ENCODE results near the gene KCTD5. TPM values are rescaled to one million over a fixed set of nuclear protein-coding genes. Genes with fewer than 3 reads are reported as not detected.

The KCTD5 gene
- total and polyA plus RNA-seq, 9 of the 15 experiments (the other 6 are each of a cell fraction or from before 2014, with no cell fraction given) = 0.73 to 58.3 (median 32.3) TPM

- TF ChIP-seq, protein P1, sequence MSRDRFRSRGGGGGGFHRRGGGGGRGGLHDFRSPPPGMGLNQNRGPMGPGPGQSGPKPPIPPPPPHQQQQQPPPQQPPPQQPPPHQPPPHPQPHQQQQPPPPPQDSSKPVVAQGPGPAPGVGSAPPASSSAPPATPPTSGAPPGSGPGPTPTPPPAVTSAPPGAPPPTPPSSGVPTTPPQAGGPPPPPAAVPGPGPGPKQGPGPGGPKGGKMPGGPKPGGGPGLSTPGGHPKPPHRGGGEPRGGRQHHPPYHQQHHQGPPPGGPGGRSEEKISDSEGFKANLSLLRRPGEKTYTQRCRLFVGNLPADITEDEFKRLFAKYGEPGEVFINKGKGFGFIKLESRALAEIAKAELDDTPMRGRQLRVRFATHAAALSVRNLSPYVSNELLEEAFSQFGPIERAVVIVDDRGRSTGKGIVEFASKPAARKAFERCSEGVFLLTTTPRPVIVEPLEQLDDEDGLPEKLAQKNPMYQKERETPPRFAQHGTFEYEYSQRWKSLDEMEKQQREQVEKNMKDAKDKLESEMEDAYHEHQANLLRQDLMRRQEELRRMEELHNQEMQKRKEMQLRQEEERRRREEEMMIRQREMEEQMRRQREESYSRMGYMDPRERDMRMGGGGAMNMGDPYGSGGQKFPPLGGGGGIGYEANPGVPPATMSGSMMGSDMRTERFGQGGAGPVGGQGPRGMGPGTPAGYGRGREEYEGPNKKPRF (IDR thresholded peaks at IDR 0.05; ENCODE audit: low read depth, low read length) = no peak
- TF ChIP-seq ETV1 (tag; conservative IDR thresholded peaks at IDR 0.05; ENCODE audit: low read depth) (peak; percentile 35; the same call in 1 of the 2 replicates), SMARCE1 (IDR thresholded peaks at IDR 0.05) (no peak), ZNF274 (IDR thresholded peaks at IDR 0.05; ENCODE audit: borderline replicate concordance, low read depth, low read length) (no peak), PRMT5 (CRISPR knock-in tag; IDR thresholded peaks at IDR 0.05) (no peak), ZSCAN29 (IDR thresholded peaks at IDR 0.05) (no peak), ZNF212 (CRISPR knock-in tag; IDR thresholded peaks at IDR 0.05) (no peak), CREBBP (IDR thresholded peaks at IDR 0.05; ENCODE audit: low read depth, low read length) (no peak), KDM4B (IDR thresholded peaks at IDR 0.05; ENCODE audit: borderline replicate concordance in 2 of 2, low read depth in 1 of 2) (no peak; a peak in 1 of 4 replicates), MXI1 (IDR thresholded peaks at IDR 0.05; ENCODE audit: low read depth, low read length) (no peak), ZC3H11A (IDR thresholded peaks at IDR 0.05; ENCODE audit: low read depth, low read length) (0 out of 2 replicates have a peak, but pooled peaks have one; percentile 74), PRPF4 (IDR thresholded peaks at IDR 0.05; ENCODE audit: insufficient read depth, low read depth, low read length, poor library complexity, severe bottlenecking) (no peak), HOXB6 (CRISPR knock-in tag; IDR thresholded peaks at IDR 0.05; ENCODE audit: borderline replicate concordance) (no peak), KLF10 (CRISPR knock-in tag; IDR thresholded peaks at IDR 0.05) (no peak), RBM39 (optimal IDR thresholded peaks at IDR 0.05; ENCODE audit: low read depth, low read length) (no peak), HNRNPH1 (optimal IDR thresholded peaks at IDR 0.05; ENCODE audit: low read depth, low read length) (no peak), U2AF2 (optimal IDR thresholded peaks at IDR 0.05; ENCODE audit: low read depth, low read length) (no peak), ERF (CRISPR knock-in tag; IDR thresholded peaks at IDR 0.05) (peak; percentile 75; the same call in 1 of the 2 replicates), KDM2B (CRISPR knock-in tag; IDR thresholded peaks at IDR 0.05) (no peak), SREBF2 (CRISPR knock-in tag; IDR thresholded peaks at IDR 0.05) (no peak), ZNF644 (tag; IDR thresholded peaks at IDR 0.05; ENCODE audit: low read depth) (peak; percentile 58; the same call in 1 of the 2 replicates), ZFP91 (CRISPR knock-in tag; IDR thresholded peaks at IDR 0.05) (no peak), BDP1 (IDR thresholded peaks at IDR 0.05; ENCODE audit: insufficient read depth, insufficient read length) (no peak)
- TF ChIP-seq, protein P2, sequence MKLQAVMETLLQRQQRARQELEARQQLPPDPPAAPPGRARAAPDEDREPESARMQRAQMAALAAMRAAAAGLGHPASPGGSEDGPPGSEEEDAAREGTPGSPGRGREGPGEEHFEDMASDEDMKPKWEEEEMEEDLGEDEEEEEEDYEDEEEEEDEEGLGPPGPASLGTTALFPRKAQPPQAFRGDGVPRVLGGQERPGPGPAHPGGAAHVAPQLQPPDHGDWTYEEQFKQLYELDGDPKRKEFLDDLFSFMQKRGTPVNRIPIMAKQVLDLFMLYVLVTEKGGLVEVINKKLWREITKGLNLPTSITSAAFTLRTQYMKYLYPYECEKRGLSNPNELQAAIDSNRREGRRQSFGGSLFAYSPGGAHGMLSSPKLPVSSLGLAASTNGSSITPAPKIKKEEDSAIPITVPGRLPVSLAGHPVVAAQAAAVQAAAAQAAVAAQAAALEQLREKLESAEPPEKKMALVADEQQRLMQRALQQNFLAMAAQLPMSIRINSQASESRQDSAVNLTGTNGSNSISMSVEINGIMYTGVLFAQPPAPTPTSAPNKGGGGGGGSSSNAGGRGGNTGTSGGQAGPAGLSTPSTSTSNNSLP (IDR thresholded peaks at IDR 0.05; ENCODE audit: borderline replicate concordance, low read depth, low read length) = no peak
These were observed 69.9 kb downstream of the KCTD5 start, which contains the start of gene SRRM2 (continued) for GRCh38 chr16:2752035-2752849.
